ENCODE measurements around the gene BORCS5.

GRCh38 chr12:12492547-12492946 lies 135.7 kb downstream of the BORCS5 start:
- TF ChIP-seq, protein P1, sequence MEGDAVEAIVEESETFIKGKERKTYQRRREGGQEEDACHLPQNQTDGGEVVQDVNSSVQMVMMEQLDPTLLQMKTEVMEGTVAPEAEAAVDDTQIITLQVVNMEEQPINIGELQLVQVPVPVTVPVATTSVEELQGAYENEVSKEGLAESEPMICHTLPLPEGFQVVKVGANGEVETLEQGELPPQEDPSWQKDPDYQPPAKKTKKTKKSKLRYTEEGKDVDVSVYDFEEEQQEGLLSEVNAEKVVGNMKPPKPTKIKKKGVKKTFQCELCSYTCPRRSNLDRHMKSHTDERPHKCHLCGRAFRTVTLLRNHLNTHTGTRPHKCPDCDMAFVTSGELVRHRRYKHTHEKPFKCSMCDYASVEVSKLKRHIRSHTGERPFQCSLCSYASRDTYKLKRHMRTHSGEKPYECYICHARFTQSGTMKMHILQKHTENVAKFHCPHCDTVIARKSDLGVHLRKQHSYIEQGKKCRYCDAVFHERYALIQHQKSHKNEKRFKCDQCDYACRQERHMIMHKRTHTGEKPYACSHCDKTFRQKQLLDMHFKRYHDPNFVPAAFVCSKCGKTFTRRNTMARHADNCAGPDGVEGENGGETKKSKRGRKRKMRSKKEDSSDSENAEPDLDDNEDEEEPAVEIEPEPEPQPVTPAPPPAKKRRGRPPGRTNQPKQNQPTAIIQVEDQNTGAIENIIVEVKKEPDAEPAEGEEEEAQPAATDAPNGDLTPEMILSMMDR (IDR thresholded peaks at IDR 0.05 in 8 of 11, conservative IDR thresholded peaks at IDR 0.05 in 3 of 11) = no peak
- no peak for TF ChIP-seq POLR2A (IDR thresholded peaks at IDR 0.05)
